ENCODE results near the gene TSPAN17. TPM values are rescaled to one million over a fixed set of nuclear protein-coding genes. Genes with fewer than 3 reads are reported as not detected.

TSPAN17 gene
- total RNA-seq, 4 donors from 2014 or later: 16.4 to 36.4 (median 30.6) TPM

DNA sequence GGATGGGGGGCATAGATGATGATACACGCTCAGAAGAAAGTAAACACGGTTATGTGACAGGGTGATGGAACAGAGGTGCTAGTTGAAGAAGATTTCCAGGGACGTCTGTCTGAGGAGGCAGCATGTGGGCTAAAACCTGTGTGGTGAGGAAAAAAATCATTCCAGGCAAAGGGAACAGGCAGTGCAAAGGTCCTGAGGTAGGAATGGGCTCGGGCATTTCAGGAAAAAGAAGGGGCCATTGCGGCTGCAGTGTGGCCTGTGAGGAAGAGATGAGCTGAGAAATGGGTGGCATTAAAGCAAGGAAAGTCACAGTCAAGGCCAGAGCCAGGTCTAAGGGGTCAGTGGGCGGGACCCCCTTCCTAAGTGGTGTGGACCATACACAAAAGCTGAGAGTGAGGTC lies 18.2 kb downstream of the TSPAN17 start:
- no peaks in the 10 kb centered on the region for H3K9me3 ChIP-seq
- WGBS, 2 donors: 78 to 85% methylated on average over 6 of the region's 6 CpGs
- intact Hi-C loops (cut with DNase I): loop anchor here (10.0 kb wide), 1 partner anchor 289 kb away; no protein-coding TSS in a partner anchor
- peaks cover 4 to 6% (median 5%) of the 10 kb centered on the region in 3 donors for H3K4me1 ChIP-seq
- no peaks in the 10 kb centered on the region for H3K36me3 ChIP-seq
- no peak for DNase-seq
- TF ChIP-seq POLR2A (IDR thresholded peaks at IDR 0.05): no peak
- TF ChIP-seq CTCF (IDR thresholded peaks at IDR 0.05): no peak
- no peak overlapping the region for H3K27ac ChIP-seq
- no peak overlapping the region for H3K4me3 ChIP-seq
- peaks cover 0 to 76% (median 0%) of the 10 kb centered on the region in 4 donors for H3K27me3 ChIP-seq

DNA sequence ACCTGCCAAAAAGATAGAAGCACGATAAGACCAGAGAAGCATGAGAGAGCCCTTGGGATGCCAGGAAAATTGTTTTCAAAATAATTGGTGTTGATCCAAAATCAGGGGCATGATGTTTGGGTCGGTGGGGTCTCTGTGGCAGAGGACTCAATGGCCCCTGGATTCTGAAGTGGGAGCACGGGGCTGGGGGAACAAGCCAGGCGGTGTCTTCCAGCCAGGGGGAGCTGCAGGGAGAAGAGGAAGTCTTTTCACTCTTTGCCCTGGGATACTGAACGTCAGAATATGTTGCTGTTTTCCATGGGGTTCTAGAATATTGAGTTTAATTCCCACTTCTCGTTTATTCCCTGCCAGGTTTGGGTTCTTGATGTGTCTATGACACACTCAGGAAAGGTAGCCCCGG lies 20.4 kb downstream of the TSPAN17 start:
- DNase-seq: no peak
- TF ChIP-seq POLR2A (IDR thresholded peaks at IDR 0.05) (no peak), CTCF (IDR thresholded peaks at IDR 0.05) (no peak)
- Histone ChIP-seq H3K27ac (no peak overlapping the region), H3K9me3 (no peaks in the 10 kb centered on the region), H3K4me3 (no peak overlapping the region), H3K27me3 (peaks cover 0 to 86% (median 0%) of the 10 kb centered on the region in 4 donors), H3K4me1 (no peaks in the 10 kb centered on the region), H3K36me3 (no peaks in the 10 kb centered on the region)
- intact Hi-C loops (cut with DNase I): loop anchor here (10.0 kb wide), 1 partner anchor 287 kb away; no protein-coding TSS in a partner anchor
- WGBS, 2 donors: 55 to 67% methylated on average over 5 to 7 of the region's 7 CpGs

DNA sequence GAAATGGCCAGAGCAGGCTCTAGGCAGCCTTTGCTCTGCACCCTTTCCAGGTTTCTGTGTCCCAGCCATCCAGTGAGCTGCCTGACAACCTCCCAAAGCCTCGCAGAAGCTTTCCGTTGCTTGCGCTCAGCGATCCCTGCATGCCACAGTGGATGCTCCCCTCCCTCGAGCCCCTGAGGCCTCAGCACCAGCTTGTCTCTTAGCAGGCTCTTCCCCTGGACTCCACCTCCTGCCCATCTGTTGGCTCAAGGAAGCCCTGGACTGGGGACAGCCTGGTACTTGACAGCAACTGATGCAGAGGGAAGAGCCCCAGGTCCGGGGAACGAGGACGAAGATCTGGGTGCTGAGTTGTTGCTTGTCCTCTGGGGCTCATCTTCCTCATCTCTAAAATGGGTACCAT lies 23.2 kb downstream of the TSPAN17 start:
- Histone ChIP-seq H3K4me1 (no peaks in the 10 kb centered on the region), H3K27ac (no peak overlapping the region), H3K4me3 (no peak overlapping the region), H3K27me3 (peaks cover 0 to 71% (median 0%) of the 10 kb centered on the region in 4 donors), H3K36me3 (no peaks in the 10 kb centered on the region), H3K9me3 (no peaks in the 10 kb centered on the region)
- WGBS, 2 donors: 73% methylated on average over 6 of the region's 8 CpGs; no CpG with 5 or more reads in 1 of the 2 donors
- no peak for DNase-seq
- TF ChIP-seq POLR2A (IDR thresholded peaks at IDR 0.05) (no peak), CTCF (IDR thresholded peaks at IDR 0.05) (no peak)
- intact Hi-C loops (cut with DNase I): no loop called here

DNA sequence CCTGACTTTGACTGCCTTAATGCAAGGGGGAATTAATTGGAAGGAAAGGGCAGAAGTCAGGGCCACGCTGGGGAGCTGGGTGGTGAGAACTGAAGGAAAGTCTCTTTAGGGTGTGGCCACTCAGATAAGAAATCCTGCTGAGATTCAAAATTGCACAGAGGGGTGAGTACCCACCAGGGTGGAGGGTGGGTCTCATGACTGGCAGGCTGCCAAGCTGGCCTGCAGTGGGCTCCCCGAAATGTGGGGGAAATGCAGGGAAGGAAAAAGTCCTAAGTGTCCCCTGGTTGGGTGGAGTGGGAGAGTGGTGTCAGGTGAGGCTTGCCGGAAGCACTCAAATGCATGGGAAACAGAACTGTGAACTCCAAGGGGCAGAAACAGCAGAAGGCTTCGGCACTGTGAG lies 24.1 kb downstream of the TSPAN17 start:
- Histone ChIP-seq H3K9me3 (no peaks in the 10 kb centered on the region), H3K27me3 (peaks cover 0 to 66% (median 0%) of the 10 kb centered on the region in 4 donors), H3K36me3 (no peaks in the 10 kb centered on the region), H3K27ac (no peak overlapping the region), H3K4me3 (no peak overlapping the region), H3K4me1 (no peaks in the 10 kb centered on the region)
- intact Hi-C loops (cut with DNase I): no loop called here
- WGBS, 2 donors: 53 to 81% methylated on average over 4 of the region's 4 CpGs
- no peak for DNase-seq
- TF ChIP-seq POLR2A (IDR thresholded peaks at IDR 0.05) (no peak), CTCF (IDR thresholded peaks at IDR 0.05) (no peak)

DNA sequence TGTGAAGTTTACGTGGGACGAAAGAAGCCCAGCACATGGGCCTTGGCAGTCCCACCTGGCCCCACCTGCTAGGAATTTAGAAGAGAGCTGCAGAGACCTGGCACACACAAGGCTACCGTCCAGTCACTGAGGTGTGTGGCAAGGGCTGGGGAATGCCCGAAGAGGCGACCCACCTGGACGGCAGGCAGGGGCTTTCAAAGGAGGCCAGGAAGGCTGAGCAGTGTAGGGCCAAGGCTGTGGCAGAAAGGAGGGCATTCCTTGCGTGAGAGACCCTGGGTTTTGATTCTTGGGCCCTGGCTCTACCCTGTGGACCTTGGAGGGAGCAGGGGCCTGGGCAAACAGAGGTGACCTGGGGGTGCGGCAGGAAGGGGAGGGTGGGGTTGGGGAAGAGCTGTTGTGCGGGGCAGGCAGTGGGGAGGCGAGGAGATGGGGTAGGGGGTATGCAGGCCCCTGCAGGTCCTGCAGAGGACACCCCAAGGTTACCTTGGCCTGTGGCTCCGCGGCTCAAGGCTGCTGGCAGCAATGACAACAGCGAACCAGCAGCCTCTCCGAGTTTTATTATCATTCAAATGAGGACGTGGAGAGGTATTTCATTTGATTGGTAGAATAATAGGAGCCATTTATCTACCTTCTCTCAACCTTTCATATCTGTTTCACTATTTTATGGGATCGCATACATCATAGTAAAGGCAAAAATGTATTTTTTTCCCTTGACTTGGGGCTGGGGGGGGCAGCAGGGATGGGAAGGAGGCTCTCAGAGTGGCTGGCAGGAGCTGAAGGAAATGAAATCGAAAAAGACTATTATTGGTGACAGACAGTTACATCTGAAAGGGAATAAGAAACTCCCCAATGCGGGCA lies 24.8 kb downstream of the TSPAN17 start:
- 53 to 62% methylated on average over 14 to 16 of the region's 18 CpGs for WGBS, 2 donors
- Histone ChIP-seq H3K9me3 (no peaks in the 10 kb centered on the region), H3K27ac (no peak overlapping the region), H3K4me3 (no peak overlapping the region), H3K27me3 (peaks cover 0 to 74% (median 0%) of the 10 kb centered on the region in 4 donors), H3K4me1 (no peaks in the 10 kb centered on the region), H3K36me3 (no peaks in the 10 kb centered on the region)
- DNase-seq: no peak
- no peak for TF ChIP-seq POLR2A (IDR thresholded peaks at IDR 0.05)
- no peak for TF ChIP-seq CTCF (IDR thresholded peaks at IDR 0.05)
- intact Hi-C loops (cut with DNase I): no loop called here

Data from esophagus squamous epithelium (tissue), 5 donors.